Keratinocyte (primary cell): ENCODE data around the gene FRA10AC1. TPM values are rescaled to one million over a fixed set of nuclear protein-coding genes. Genes with fewer than 3 reads are reported as not detected.

ENCODE experiments used
- DNase-seq: peaks from one replicate; pipeline ENCODE4 v3.0.0-alpha.2; 2011; ENCODE audit warnings: low read depth, missing footprints, low spot score
- FAIRE-seq: peaks from 2 replicates; lab custom pipeline; 2011; peaks lifted over from hg19 to GRCh38; lab: Jason Lieb, UNC
- H2AFZ ChIP-seq: 2 replicates; pipeline ENCODE4 v1.6.0; 2012; ENCODE audit warnings: low read length, control low read depth, inconsistent platforms; ENCODE audit not compliant: control insufficient read depth
- H3K27ac ChIP-seq: 2 replicates; pipeline ENCODE4 v1.5.1; 2011; ENCODE audit warnings: low read length; ENCODE audit not compliant: control insufficient read depth, insufficient read depth
- H3K27me3 ChIP-seq: 3 replicates; pipeline ENCODE4 v1.6.0; 2011; ENCODE audit warnings: low read length; ENCODE audit not compliant: control insufficient read depth, insufficient read depth; ENCODE audit errors: extremely low read depth
- H3K36me3 ChIP-seq, 2 experiments: 2 replicates in 1 of 2; 3 replicates in 1 of 2; pipeline ENCODE4 v1.5.1; 2011; ENCODE audit warnings: low read length in 2 of 2, mild to moderate bottlenecking in 1 of 2; ENCODE audit not compliant: control insufficient read depth in 2 of 2, insufficient read depth in 2 of 2; ENCODE audit errors: extremely low read depth in 1 of 2
- H3K4me1 ChIP-seq: 3 replicates; pipeline ENCODE4 v1.5.1; 2011; ENCODE audit warnings: low read length; ENCODE audit not compliant: control insufficient read depth, insufficient read depth; ENCODE audit errors: extremely low read depth
- H3K4me2 ChIP-seq: 3 replicates; pipeline ENCODE4 v1.6.0; 2011; ENCODE audit warnings: low read depth, low read length; ENCODE audit not compliant: control insufficient read depth, insufficient read depth; ENCODE audit errors: extremely low read depth
- H3K4me3 ChIP-seq, 3 experiments: fragments of 200-600 bp in 1 of 3; sonication (generic) in 1 of 3; 2 replicates in 2 of 3; 3 replicates in 1 of 3; pipeline ENCODE4 v1.5.1; 2011 to 2016; ENCODE audit warnings: low read length in 3 of 3, mild to moderate bottlenecking in 3 of 3, control low read depth in 2 of 3, inconsistent platforms in 1 of 3, low read depth in 1 of 3, mixed read lengths in 1 of 3, mixed run types in 1 of 3, moderate library complexity in 1 of 3; ENCODE audit not compliant: control insufficient read depth in 2 of 3, insufficient read depth in 2 of 3; ENCODE audit errors: extremely low read depth in 1 of 3
- H3K79me2 ChIP-seq: 2 replicates; pipeline ENCODE4 v1.6.0; 2012; ENCODE audit warnings: low read length; ENCODE audit not compliant: control insufficient read depth, insufficient read depth
- H3K9ac ChIP-seq: 3 replicates; pipeline ENCODE4 v1.6.0; 2011; ENCODE audit warnings: low read length; ENCODE audit not compliant: control insufficient read depth, insufficient read depth; ENCODE audit errors: extremely low read depth
- H3K9me1 ChIP-seq: 3 replicates; pipeline ENCODE4 v1.6.0; 2011; ENCODE audit warnings: low read length; ENCODE audit not compliant: control insufficient read depth, insufficient read depth; ENCODE audit errors: extremely low read depth
- H3K9me3 ChIP-seq: 2 replicates; pipeline ENCODE4 v1.5.1; 2012; ENCODE audit warnings: low read depth, low read length; ENCODE audit not compliant: control insufficient read depth
- H4K20me1 ChIP-seq: 3 replicates; pipeline ENCODE4 v1.6.0; 2011; ENCODE audit warnings: low read length; ENCODE audit not compliant: control insufficient read depth, insufficient read depth; ENCODE audit errors: extremely low read depth
- EZH2 ChIP-seq: IDR thresholded peaks from one replicate; pipeline ENCODE4 v1.6.1; 2012; ENCODE audit warnings: inconsistent platforms, mild to moderate bottlenecking, low read length, moderate library complexity
- dilution Hi-C: fragments of 300-500 bp; cut with MboI; formaldehyde crosslinking; loops from one replicate; pipeline ENCODE4 v1.7.0; 2020; ENCODE audit warnings: low sequenced_read_pairs; ENCODE audit not compliant: extremely low pct_ligation_motif_present
- polyA plus RNA-seq, 5 experiments: library from polyadenylated mRNA; depleted of rRNA in 3 of 5; stranded (reverse) in 3 of 5; stranded (forward) in 1 of 5; unstranded in 1 of 5; fragments of >200 nt; gene quantifications; 1 replicate in 1 of 5; 2 replicates in 3 of 5; 3 replicates in 1 of 5; pipeline versions ENCODE4 v1.2.1 to v1.2.3, GENCODE V29; 2011 to 2012; ENCODE audit warnings: missing spikeins in 2 of 5, low read depth in 1 of 5, low replicate concordance in 1 of 5
- TF ChIP-seq, protein P1 (sequence below), 3 experiments: IDR thresholded peaks in 1 of 3; conservative IDR thresholded peaks in 1 of 3; optimal IDR thresholded peaks in 1 of 3; 2 replicates in 2 of 3; 3 replicates in 1 of 3; pipeline versions ENCODE3 to v1.5.1; 2011; ENCODE audit warnings: low read length in 3 of 3, mild to moderate bottlenecking in 3 of 3, moderate library complexity in 2 of 3, control low read depth in 1 of 3, inconsistent platforms in 1 of 3; ENCODE audit not compliant: insufficient read depth in 2 of 3; ENCODE audit errors: extremely low read depth in 1 of 3

Gene FRA10AC1
- polyA plus RNA-seq, 1 donor (not counting 4 experiments of a cell fraction or from before 2014, with no cell fraction given), result 12.8 TPM

DNA sequence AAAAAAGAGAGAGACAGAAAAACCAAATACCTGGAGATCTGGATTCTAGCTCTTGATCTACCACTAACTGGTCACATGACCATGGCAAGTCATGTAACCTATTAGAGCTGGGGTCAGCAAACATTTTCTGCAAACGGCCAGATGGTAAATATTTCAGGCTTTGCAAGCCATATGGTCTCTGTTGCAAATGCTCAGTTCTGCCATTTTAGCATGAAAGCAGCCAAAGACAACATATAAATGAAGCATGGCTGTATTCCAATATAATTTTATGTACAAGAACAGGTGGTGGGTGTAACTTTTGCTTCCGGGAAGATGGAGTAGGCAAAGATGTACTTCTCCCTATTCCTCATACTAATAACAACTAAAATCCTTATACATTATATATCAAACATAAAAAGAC lies 6.7 kb downstream of the FRA10AC1 start:
- no peak for DNase-seq
- Histone ChIP-seq H3K4me3 (no peak overlapping the region), H3K4me1 (no peaks in the 10 kb centered on the region), H3K79me2 (no peaks in the 10 kb centered on the region), H3K9me1 (no peaks in the 10 kb centered on the region), H2AFZ (no peak overlapping the region), H3K27me3 (no peaks in the 10 kb centered on the region), H3K9me3 (no peaks in the 10 kb centered on the region), H4K20me1 (no peaks in the 10 kb centered on the region), H3K9ac (no peak overlapping the region), H3K27ac (no peak overlapping the region), H3K36me3 (peaks cover 6 to 7% of the 10 kb centered on the region in 2 experiments), H3K4me2 (no peak overlapping the region)
- FAIRE-seq, result no peak
- dilution Hi-C loops, result no loop called here
- no peak for TF ChIP-seq EZH2
- TF ChIP-seq, protein P1, sequence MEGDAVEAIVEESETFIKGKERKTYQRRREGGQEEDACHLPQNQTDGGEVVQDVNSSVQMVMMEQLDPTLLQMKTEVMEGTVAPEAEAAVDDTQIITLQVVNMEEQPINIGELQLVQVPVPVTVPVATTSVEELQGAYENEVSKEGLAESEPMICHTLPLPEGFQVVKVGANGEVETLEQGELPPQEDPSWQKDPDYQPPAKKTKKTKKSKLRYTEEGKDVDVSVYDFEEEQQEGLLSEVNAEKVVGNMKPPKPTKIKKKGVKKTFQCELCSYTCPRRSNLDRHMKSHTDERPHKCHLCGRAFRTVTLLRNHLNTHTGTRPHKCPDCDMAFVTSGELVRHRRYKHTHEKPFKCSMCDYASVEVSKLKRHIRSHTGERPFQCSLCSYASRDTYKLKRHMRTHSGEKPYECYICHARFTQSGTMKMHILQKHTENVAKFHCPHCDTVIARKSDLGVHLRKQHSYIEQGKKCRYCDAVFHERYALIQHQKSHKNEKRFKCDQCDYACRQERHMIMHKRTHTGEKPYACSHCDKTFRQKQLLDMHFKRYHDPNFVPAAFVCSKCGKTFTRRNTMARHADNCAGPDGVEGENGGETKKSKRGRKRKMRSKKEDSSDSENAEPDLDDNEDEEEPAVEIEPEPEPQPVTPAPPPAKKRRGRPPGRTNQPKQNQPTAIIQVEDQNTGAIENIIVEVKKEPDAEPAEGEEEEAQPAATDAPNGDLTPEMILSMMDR (optimal IDR thresholded peaks at IDR 0.05 in 1 of 3, IDR thresholded peaks at IDR 0.05 in 1 of 3, conservative IDR thresholded peaks at IDR 0.05 in 1 of 3; ENCODE audit: extremely low read depth in 1 of 3, insufficient read depth in 2 of 3, low read length in 3 of 3), result no peak

DNA sequence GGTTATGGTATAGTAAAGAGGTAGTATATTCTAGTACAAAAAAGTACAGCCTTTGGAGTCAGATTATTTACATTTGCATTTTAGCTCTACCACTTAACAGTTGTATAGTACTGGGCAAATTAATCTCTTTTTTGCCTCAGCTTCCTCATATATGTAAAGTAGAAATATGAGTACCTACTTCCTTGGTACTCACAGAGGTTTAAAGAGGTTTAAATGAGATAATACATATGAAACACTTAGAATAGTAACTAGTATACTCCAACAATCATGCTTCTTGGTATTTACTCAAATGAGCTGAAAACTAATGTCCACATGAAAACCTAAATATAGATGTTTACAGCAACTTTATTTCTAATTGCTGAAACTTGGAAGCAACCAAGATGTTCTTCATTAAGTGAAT lies 14.7 kb downstream of the FRA10AC1 start:
- TF ChIP-seq, protein P1 (optimal IDR thresholded peaks at IDR 0.05 in 1 of 3, IDR thresholded peaks at IDR 0.05 in 1 of 3, conservative IDR thresholded peaks at IDR 0.05 in 1 of 3; ENCODE audit: extremely low read depth in 1 of 3, insufficient read depth in 2 of 3, low read length in 3 of 3), result no peak
- TF ChIP-seq EZH2, result no peak
- H3K4me2 ChIP-seq, result no peak overlapping the region
- no peak overlapping the region for H3K9ac ChIP-seq
- H3K27ac ChIP-seq, result no peak overlapping the region
- no peaks in the 10 kb centered on the region for H3K9me1 ChIP-seq
- H2AFZ ChIP-seq, result no peak overlapping the region
- dilution Hi-C loops, result no loop called here
- DNase-seq (no peak), FAIRE-seq (no peak)
- H3K79me2 ChIP-seq, result no peaks in the 10 kb centered on the region
- no peaks in the 10 kb centered on the region for H3K9me3 ChIP-seq
- H4K20me1 ChIP-seq, result no peaks in the 10 kb centered on the region
- H3K4me3 ChIP-seq, result no peak overlapping the region
- H3K36me3 ChIP-seq, result peaks cover 2 to 4% of the 10 kb centered on the region in 2 experiments
- no peaks in the 10 kb centered on the region for H3K27me3 ChIP-seq
- H3K4me1 ChIP-seq, result no peaks in the 10 kb centered on the region
